HCT116 (cell line): ENCODE results near the gene FTO. TPM values are rescaled to one million over a fixed set of nuclear protein-coding genes. Genes with fewer than 3 reads are reported as not detected.

Experiments used
- ATAC-seq: fragments of 200-7000 bp; cut with Tn5 transposase; 2 replicates; pipeline ENCODE4 v1.9.1; 2020; ENCODE audit warnings: mild to moderate bottlenecking, moderate library complexity
- Bru-seq: library from RNA; stranded (reverse); fragments of 400-500 nt; gene quantifications from one replicate; lab custom pipeline; 2021; lab: Mats Ljungman, UMichigan
- BruChase-seq, 2 experiments: library from RNA; stranded (reverse); fragments of 400-500 nt; gene quantifications; one replicate each; lab custom pipeline; 2021; lab: Mats Ljungman, UMichigan
- BruUV-seq: library from RNA; stranded (reverse); fragments of 400-500 nt; replicated peaks from 2 replicates; lab custom pipeline; 2021; lab: Mats Ljungman, UMichigan
- CTCF ChIA-PET: fragments of 300-600 bp; sonication (Branson Sonifier 250); formaldehyde crosslinking; loops from one replicate; lab custom pipeline; 2021; ENCODE audit warnings: antibody characterized with exemption; lab: Charles Lee
- POLR2A ChIA-PET: fragments of 300-600, 350-600 bp; sonication (Branson Sonifier 250); formaldehyde crosslinking; loops from one replicate; lab custom pipeline; 2021; ENCODE audit warnings: antibody characterized with exemption; lab: Charles Lee
- RAD21 ChIA-PET, 2 experiments: fragments of 300-600 bp; sonication (Branson Sonifier 250); formaldehyde crosslinking; loops; one replicate each; lab custom pipeline; 2023; ENCODE audit warnings: low total read pairs in 2 of 2; ENCODE audit not compliant: uncharacterized antibody in 2 of 2, unreplicated experiment in 2 of 2, low non-redundant PET in 1 of 2; lab: Charles Lee
- DNase-seq: peaks from one replicate; pipeline ENCODE4 v3.0.0-alpha.2; 2010; ENCODE audit warnings: low read depth, low spot score
- H2AFZ ChIP-seq: fragments of 200-600 bp; shearing (Covaris generic), sonication (generic); 2 replicates; pipeline ENCODE4 v1.6.1; 2017; ENCODE audit warnings: low read depth, mixed run types, mixed read lengths, antibody characterized with exemption, low read length; ENCODE audit not compliant: poor library complexity, severe bottlenecking
- H3K27ac ChIP-seq: 2 replicates; pipeline ENCODE4 v1.5.1; 2012; ENCODE audit warnings: low read depth, low read length
- H3K27me3 ChIP-seq: fragments of 200-600 bp; sonication (generic); 2 replicates; pipeline ENCODE4 v1.6.1; 2016; ENCODE audit warnings: mixed run types, low read length, mixed read lengths; ENCODE audit not compliant: insufficient read depth
- H3K36me3 ChIP-seq, 2 experiments: fragments of 200-500 bp in 1 of 2; fragments of 200-600 bp in 1 of 2; sonication (Bioruptor generic) in 1 of 2; sonication (generic) in 1 of 2; 2 replicates each; pipeline versions ENCODE4 v1.5.1 to v1.6.1; 2014 to 2016; ENCODE audit warnings: low read length in 2 of 2, inconsistent platforms in 1 of 2, mixed read lengths in 1 of 2, mixed run types in 1 of 2; ENCODE audit not compliant: insufficient read depth in 2 of 2, control insufficient read depth in 1 of 2
- H3K4me1 ChIP-seq, 2 experiments: fragments of 200-600 bp in 1 of 2; sonication (generic) in 1 of 2; 2 replicates each; pipeline versions ENCODE4 v1.5.1 to v1.6.1; 2012 to 2017; ENCODE audit warnings: low read length in 2 of 2, inconsistent platforms in 1 of 2, mild to moderate bottlenecking in 1 of 2, mixed read lengths in 1 of 2, mixed run types in 1 of 2, moderate library complexity in 1 of 2; ENCODE audit not compliant: insufficient read depth in 2 of 2, control insufficient read depth in 1 of 2
- H3K4me2 ChIP-seq: fragments of 200-600 bp; sonication (generic); 2 replicates; pipeline ENCODE4 v1.6.1; 2017; ENCODE audit warnings: mixed run types, low read length, mixed read lengths
- H3K4me3 ChIP-seq, 2 experiments: fragments of 200-600 bp in 1 of 2; sonication (generic) in 1 of 2; replicated peaks in 1 of 2; 2 replicates each; pipeline ENCODE4 v1.5.1; 2011 to 2016; ENCODE audit warnings: low read length in 2 of 2, control low read depth in 1 of 2, low read depth in 1 of 2, mild to moderate bottlenecking in 1 of 2, mixed read lengths in 1 of 2, mixed run types in 1 of 2
- H3K79me2 ChIP-seq: fragments of 200-600 bp; sonication (generic); 2 replicates; pipeline ENCODE4 v1.6.1; 2017; ENCODE audit warnings: mild to moderate bottlenecking, mixed run types, low read length, moderate library complexity, mixed read lengths; ENCODE audit not compliant: insufficient read depth
- H3K9ac ChIP-seq: fragments of 200-600 bp; sonication (generic); 2 replicates; pipeline ENCODE4 v1.6.1; 2016; ENCODE audit warnings: low read length, mixed read lengths
- H3K9me2 ChIP-seq: fragments of 200-600 bp; sonication (generic), shearing (Covaris generic); 2 replicates; pipeline ENCODE4 v1.6.1; 2017; ENCODE audit warnings: mixed run types, mild to moderate bottlenecking, moderate library complexity; ENCODE audit not compliant: insufficient read depth
- H3K9me3 ChIP-seq, 2 experiments: fragments of 200-500 bp in 1 of 2; fragments of 200-600 bp in 1 of 2; sonication (Bioruptor generic) in 1 of 2; sonication (generic) in 1 of 2; 2 replicates each; pipeline ENCODE4 v1.6.1; 2014 to 2017; ENCODE audit warnings: low read length in 2 of 2, mixed read lengths in 2 of 2, inconsistent platforms in 1 of 2, low read depth in 1 of 2, mild to moderate bottlenecking in 1 of 2, mixed run types in 1 of 2, moderate library complexity in 1 of 2; ENCODE audit not compliant: control insufficient read depth in 1 of 2, insufficient read depth in 1 of 2
- H4K20me1 ChIP-seq: fragments of 200-600 bp; sonication (generic), shearing (Covaris generic); 2 replicates; pipeline ENCODE4 v1.6.1; 2017; ENCODE audit warnings: mixed run types, mild to moderate bottlenecking, moderate library complexity; ENCODE audit not compliant: insufficient read depth
- CBX3 ChIP-seq: IDR thresholded peaks from 2 replicates; pipeline ENCODE4 v1.6.1; 2012; ENCODE audit warnings: low read depth
- EGR1 ChIP-seq: IDR thresholded peaks from 2 replicates; pipeline ENCODE4 v1.6.1; 2012; ENCODE audit warnings: low read depth
- ELF1 ChIP-seq: IDR thresholded peaks from 2 replicates; pipeline ENCODE4 v1.6.1; 2012; ENCODE audit warnings: low read depth, borderline replicate concordance
- POLR2AphosphoS5 ChIP-seq: IDR thresholded peaks from 2 replicates; pipeline ENCODE4 v1.6.1; 2011; ENCODE audit warnings: mild to moderate bottlenecking, low read depth, low read length, moderate library complexity
- SIN3A ChIP-seq: IDR thresholded peaks from 2 replicates; pipeline ENCODE4 v1.6.1; 2012; ENCODE audit warnings: low read depth
- SP1 ChIP-seq: IDR thresholded peaks from 2 replicates; pipeline ENCODE4 v1.6.1; 2012; ENCODE audit warnings: low read depth
- TCF7L2 ChIP-seq: IDR thresholded peaks from 2 replicates; pipeline ENCODE4 v1.7.0; 2011; ENCODE audit warnings: borderline replicate concordance, inconsistent platforms; ENCODE audit not compliant: insufficient read depth, insufficient read length; ENCODE audit errors: extremely low read depth
- YY1 ChIP-seq: IDR thresholded peaks from 2 replicates; pipeline ENCODE4 v1.6.1; 2011; ENCODE audit warnings: low read length, low read depth, moderate library complexity, mild to moderate bottlenecking; ENCODE audit not compliant: insufficient replicate concordance; ENCODE audit errors: extremely low read depth
- ZFX ChIP-seq: fragments of 450-650 bp; IDR thresholded peaks from 2 replicates; pipeline ENCODE4 v1.6.1; 2017
- ZNF274 ChIP-seq: fragments of 200-500 bp; sonication (Bioruptor generic); IDR thresholded peaks from 2 replicates; pipeline ENCODE4 v1.6.1; 2014; ENCODE audit warnings: mild to moderate bottlenecking, low read depth, low read length, inconsistent platforms
- intact Hi-C: fragments of 100-400 bp; cut with micrococcal nuclease; formaldehyde crosslinking; loops from 2 replicates; pipeline ENCODE4 v1.10.0; 2022
- long read RNA-seq: library from polyadenylated mRNA; unstranded; transcript quantifications from one replicate; pipeline ENCODE4 v2.0.0, GENCODE V29; 2021; ENCODE audit not compliant: unreplicated experiment
- polyA plus RNA-seq: library from polyadenylated mRNA; unstranded; fragments of >200 nt; gene quantifications from 2 replicates; pipeline ENCODE4 v1.2.1, GENCODE V29; 2012; ENCODE audit warnings: missing spikeins
- total RNA-seq: library from RNA; stranded (reverse); gene quantifications from one replicate; pipeline ENCODE4 v1.2.1, GENCODE V29; 2021; ENCODE audit not compliant: unreplicated experiment
- TF ChIP-seq, protein P1 (sequence below): IDR thresholded peaks from 2 replicates; pipeline ENCODE4 v1.6.1; 2011; ENCODE audit warnings: mild to moderate bottlenecking, low read length, moderate library complexity; ENCODE audit not compliant: insufficient replicate concordance; ENCODE audit errors: extremely low read depth
- TF ChIP-seq, protein P2 (sequence below): IDR thresholded peaks from 2 replicates; pipeline ENCODE4 v1.6.1; 2012

FTO gene
- total RNA-seq (55.2 TPM), Bru-seq, nascent RNA (percentile 65 among the genes with signal in this experiment), BruChase-seq, experiment 1, labeled RNA remaining after a 6-hour chase (percentile 54 among the genes with signal in this experiment), BruChase-seq, experiment 2, labeled RNA remaining after a 2-hour chase (percentile 58 among the genes with signal in this experiment)
- polyA plus RNA-seq, result 22.2 and 26.8 TPM in 2 replicates
- long read RNA-seq, full-length matches to known transcripts, result 10 of 19 reads
- long read RNA-seq, partial matches to known transcripts, result 4 of 19 reads
- long read RNA-seq, other reads (novel, unspliced or antisense), result 5 of 19 reads

DNA sequence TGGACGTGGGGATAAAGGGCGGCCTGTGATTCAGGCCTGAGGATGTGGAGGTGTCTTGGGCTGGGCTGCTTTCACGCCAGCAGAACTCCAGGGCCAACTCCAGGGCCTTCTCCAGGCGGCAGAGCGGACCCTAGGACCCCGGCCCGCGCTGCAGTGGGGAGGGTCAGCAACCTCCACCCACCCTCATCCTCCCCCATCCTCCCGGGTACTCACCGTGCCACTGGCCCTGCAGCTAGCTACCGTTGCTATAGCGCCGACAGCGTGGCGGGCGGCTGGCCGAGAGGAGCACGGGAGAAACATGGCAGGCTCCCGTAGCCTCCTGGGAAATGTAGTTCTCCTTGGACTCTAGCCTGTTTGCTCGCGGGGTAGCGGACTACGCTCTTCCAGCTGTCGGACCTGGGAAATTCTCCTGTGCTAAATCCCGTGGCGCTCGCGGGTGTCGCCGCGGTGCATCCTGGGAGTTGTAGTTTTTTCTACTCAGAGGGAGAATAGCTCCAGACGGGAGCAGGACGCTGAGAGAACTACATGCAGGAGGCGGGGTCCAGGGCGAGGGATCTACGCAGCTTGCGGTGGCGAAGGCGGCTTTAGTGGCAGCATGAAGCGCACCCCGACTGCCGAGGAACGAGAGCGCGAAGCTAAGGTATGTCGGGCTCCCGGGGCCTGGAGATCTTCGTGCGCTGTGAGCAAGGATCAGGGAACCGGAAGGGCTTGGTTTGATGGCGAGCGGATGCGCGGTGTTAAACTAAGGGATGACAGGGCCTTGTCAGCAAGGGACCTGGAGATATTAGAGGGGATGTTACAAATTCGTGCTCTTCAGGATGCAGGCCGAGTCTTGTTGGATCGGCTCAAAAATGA is at the start of gene FTO, which contains the start of gene RPGRIP1L:
Gene FTO (plus strand): TSS at position 567 of the 855 bp plus-strand sequence.
Gene RPGRIP1L (minus strand): TSS at position 270 of the 855 bp plus-strand sequence. CDS start 3,136 bp downstream, outside the sequence.
- intact Hi-C loops, result no loop called here
- RAD21 ChIA-PET, result no interaction called here

More for the DNA sequence above, at the start of gene FTO, which contains the start of gene RPGRIP1L:
- peak; percentile 98 for DNase-seq
- POLR2A ChIA-PET, result no interaction called here
- H3K4me1 ChIP-seq, result peaks cover 0 to 15% of the 10 kb centered on the region in 2 experiments; a peak in 2 of 4 replicates
- no peak for TF ChIP-seq CBX3
- no peak for TF ChIP-seq ZNF274
- TF ChIP-seq, protein P1, sequence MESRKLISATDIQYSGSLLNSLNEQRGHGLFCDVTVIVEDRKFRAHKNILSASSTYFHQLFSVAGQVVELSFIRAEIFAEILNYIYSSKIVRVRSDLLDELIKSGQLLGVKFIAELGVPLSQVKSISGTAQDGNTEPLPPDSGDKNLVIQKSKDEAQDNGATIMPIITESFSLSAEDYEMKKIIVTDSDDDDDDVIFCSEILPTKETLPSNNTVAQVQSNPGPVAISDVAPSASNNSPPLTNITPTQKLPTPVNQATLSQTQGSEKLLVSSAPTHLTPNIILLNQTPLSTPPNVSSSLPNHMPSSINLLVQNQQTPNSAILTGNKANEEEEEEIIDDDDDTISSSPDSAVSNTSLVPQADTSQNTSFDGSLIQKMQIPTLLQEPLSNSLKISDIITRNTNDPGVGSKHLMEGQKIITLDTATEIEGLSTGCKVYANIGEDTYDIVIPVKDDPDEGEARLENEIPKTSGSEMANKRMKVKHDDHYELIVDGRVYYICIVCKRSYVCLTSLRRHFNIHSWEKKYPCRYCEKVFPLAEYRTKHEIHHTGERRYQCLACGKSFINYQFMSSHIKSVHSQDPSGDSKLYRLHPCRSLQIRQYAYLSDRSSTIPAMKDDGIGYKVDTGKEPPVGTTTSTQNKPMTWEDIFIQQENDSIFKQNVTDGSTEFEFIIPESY, result peak; percentile 92
- peak; percentile 67 for TF ChIP-seq SP1
- TF ChIP-seq SIN3A, result peak; percentile 84
- peak; percentile 98 for TF ChIP-seq YY1
- peak; percentile 52; the same call in 1 of the 2 replicates for TF ChIP-seq EGR1
- TF ChIP-seq POLR2AphosphoS5, result peak; percentile 36
- TF ChIP-seq TCF7L2, result peak; percentile 15
- TF ChIP-seq, protein P2, sequence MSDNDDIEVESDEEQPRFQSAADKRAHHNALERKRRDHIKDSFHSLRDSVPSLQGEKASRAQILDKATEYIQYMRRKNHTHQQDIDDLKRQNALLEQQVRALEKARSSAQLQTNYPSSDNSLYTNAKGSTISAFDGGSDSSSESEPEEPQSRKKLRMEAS, result peak; percentile 85
- TF ChIP-seq ZFX, result peak; percentile 82
- no peak; the same call in 1 of the 2 replicates for TF ChIP-seq ELF1
- TF ChIP-seq, all 23 proteins: peak for 9
- Histone ChIP-seq H4K20me1 (no peaks in the 10 kb centered on the region), H3K4me3 (peak within 1 kb of the TSS; percentile 80 to 93), H3K4me2 (peak within 1 kb of the TSS; percentile 93), H3K9ac (peak within 1 kb of the TSS; percentile 67), H3K27me3 (no peaks in the 10 kb centered on the region), H3K79me2 (peaks cover 33% of the 10 kb centered on the region), H2AFZ (no peak within 1 kb of the TSS), H3K27ac (no peak within 1 kb of the TSS), H3K9me2 (no peaks in the 10 kb centered on the region), H3K9me3 (no peaks in the 10 kb centered on the region), H3K36me3 (no peaks in the 10 kb centered on the region)
- peak; percentile 98 for ATAC-seq
- CTCF ChIA-PET, result interaction anchor here (1.1 to 1.4 kb wide), 2 partner anchors 40 to 154 kb away, joined by 5 to 8 read pairs; no protein-coding TSS in a partner anchor
- BruUV-seq, result no TSS peak
